Endothelial cell of umbilical vein (primary cell): ENCODE measurements around the gene CFAP69. TPM values are rescaled to one million over a fixed set of nuclear protein-coding genes. Genes with fewer than 3 reads are reported as not detected.

Source experiments
- BruUV-seq: library from RNA; stranded (reverse); fragments of 400-500 nt; replicated peaks from 2 replicates; lab custom pipeline; 2021; lab: Mats Ljungman, UMichigan
- CTCF ChIA-PET: fragments of 300-600, 350-600 bp; sonication (Branson Sonifier 250); formaldehyde crosslinking; loops from one replicate; lab custom pipeline; 2021; ENCODE audit warnings: antibody characterized with exemption, inconsistent platforms; lab: Charles Lee
- POLR2A ChIA-PET: fragments of 300-600, 350-600 bp; sonication (Branson Sonifier 250); formaldehyde crosslinking; loops from one replicate; lab custom pipeline; 2021; ENCODE audit warnings: antibody characterized with exemption, inconsistent platforms; lab: Charles Lee
- DNase-seq: peaks from one replicate; pipeline ENCODE4 v3.0.0-alpha.2; 2011; ENCODE audit warnings: low read depth, low spot score
- FAIRE-seq: peaks from 2 replicates; lab custom pipeline; 2011; peaks lifted over from hg19 to GRCh38; lab: Jason Lieb, UNC
- H2AFZ ChIP-seq: 2 replicates; pipeline ENCODE4 v1.6.0; 2012; ENCODE audit warnings: low read depth, low read length, control low read depth, inconsistent platforms
- H3K27ac ChIP-seq: 2 replicates; pipeline ENCODE4 v1.5.1; 2011; ENCODE audit warnings: low read depth, mild to moderate bottlenecking, control low read depth, low read length, moderate library complexity; ENCODE audit not compliant: insufficient read depth
- H3K27me3 ChIP-seq, 2 experiments: 2 replicates each; pipeline versions ENCODE4 v1.6.0 to v1.6.1; 2011; ENCODE audit warnings: low read length in 2 of 2, mixed read lengths in 1 of 2; ENCODE audit not compliant: control insufficient read depth in 2 of 2, insufficient read depth in 2 of 2
- H3K36me3 ChIP-seq, 2 experiments: 2 replicates in 1 of 2; 3 replicates in 1 of 2; pipeline ENCODE4 v1.5.1; 2011; ENCODE audit warnings: low read length in 2 of 2, mild to moderate bottlenecking in 1 of 2, moderate library complexity in 1 of 2; ENCODE audit not compliant: control insufficient read depth in 2 of 2, insufficient read depth in 2 of 2; ENCODE audit errors: extremely low read depth in 1 of 2
- H3K4me1 ChIP-seq: 3 replicates; pipeline ENCODE4 v1.5.1; 2011; ENCODE audit warnings: mild to moderate bottlenecking, low read length; ENCODE audit not compliant: control insufficient read depth, insufficient read depth; ENCODE audit errors: extremely low read depth
- H3K4me2 ChIP-seq: 2 replicates; pipeline ENCODE4 v1.6.1; 2011; ENCODE audit warnings: low read length, control low read depth, mixed read lengths; ENCODE audit not compliant: insufficient read depth
- H3K4me3 ChIP-seq, 3 experiments: fragments of 200-600 bp in 1 of 3; sonication (generic), shearing (Covaris generic) in 1 of 3; replicated peaks in 1 of 3; 2 replicates each; pipeline ENCODE4 v1.5.1; 2011 to 2016; ENCODE audit warnings: control low read depth in 3 of 3, low read length in 3 of 3, mild to moderate bottlenecking in 2 of 3, inconsistent platforms in 1 of 3, low read depth in 1 of 3, moderate library complexity in 1 of 3; ENCODE audit not compliant: insufficient read depth in 1 of 3
- H3K79me2 ChIP-seq: 2 replicates; pipeline ENCODE4 v1.6.0; 2012; ENCODE audit warnings: low read length, inconsistent platforms; ENCODE audit not compliant: control insufficient read depth, insufficient read depth
- H3K9ac ChIP-seq: replicated peaks from 2 replicates; pipeline ENCODE3; 2011; ENCODE audit warnings: low read length, control low read depth; ENCODE audit not compliant: insufficient read depth; ENCODE audit errors: extremely low read depth
- H3K9me1 ChIP-seq: replicated peaks from 3 replicates; pipeline ENCODE4 v1.6.0; 2011; ENCODE audit warnings: mild to moderate bottlenecking, low read length; ENCODE audit not compliant: control insufficient read depth, insufficient read depth; ENCODE audit errors: extremely low read depth
- H3K9me3 ChIP-seq: replicated peaks from 2 replicates; pipeline ENCODE4 v1.5.1; 2012; ENCODE audit warnings: low read length, inconsistent platforms; ENCODE audit not compliant: control insufficient read depth, insufficient read depth
- H4K20me1 ChIP-seq: replicated peaks from 2 replicates; pipeline ENCODE3; 2011; ENCODE audit warnings: mild to moderate bottlenecking, low read length; ENCODE audit not compliant: control insufficient read depth, insufficient read depth; ENCODE audit errors: extremely low read depth
- EZH2 ChIP-seq: IDR thresholded peaks from 2 replicates; pipeline ENCODE4 v1.6.1; 2012; ENCODE audit warnings: borderline replicate concordance, low read depth, mild to moderate bottlenecking, moderate library complexity, low read length, inconsistent platforms; ENCODE audit not compliant: severe bottlenecking
- FOS ChIP-seq: IDR thresholded peaks from 2 replicates; pipeline ENCODE4 v1.6.1; 2011; ENCODE audit warnings: mild to moderate bottlenecking, low read length, moderate library complexity, borderline replicate concordance; ENCODE audit not compliant: insufficient read depth
- GATA2 ChIP-seq: IDR thresholded peaks from 2 replicates; pipeline ENCODE4 v1.7.0; 2011; ENCODE audit warnings: low read depth, mild to moderate bottlenecking, moderate library complexity, mixed read lengths, low read length; ENCODE audit not compliant: insufficient read length, insufficient read depth
- JUN ChIP-seq: IDR thresholded peaks from 2 replicates; pipeline ENCODE4 v1.6.1; 2011; ENCODE audit warnings: borderline replicate concordance, low read depth; ENCODE audit not compliant: insufficient read length, insufficient read depth
- MYC ChIP-seq: IDR thresholded peaks from one replicate; pipeline ENCODE4 v1.6.1; 2011; ENCODE audit warnings: mild to moderate bottlenecking, low read depth, low read length
- POLR2A ChIP-seq: IDR thresholded peaks from 2 replicates; pipeline ENCODE4 v1.6.1; 2012; ENCODE audit warnings: low read depth, mild to moderate bottlenecking, control low read depth, low read length
- POLR2AphosphoS5 ChIP-seq: IDR thresholded peaks from 2 replicates; pipeline ENCODE4 v1.6.1; 2012; ENCODE audit warnings: low read depth, mild to moderate bottlenecking, control low read depth, low read length, moderate library complexity; ENCODE audit not compliant: insufficient read depth
- dilution Hi-C: fragments of 300-500 bp; cut with MboI; formaldehyde crosslinking; loops from one replicate; pipeline ENCODE4 v1.15.0; 2019; ENCODE audit warnings: low sequenced_read_pairs; ENCODE audit not compliant: extremely low pct_ligation_motif_present
- intact Hi-C: fragments of 100-400 bp; cut with micrococcal nuclease; formaldehyde crosslinking; loops from one replicate; pipeline ENCODE4 v1.10.0; 2022
- polyA plus RNA-seq, 4 experiments: library from polyadenylated mRNA; depleted of rRNA in 3 of 4; stranded (reverse) in 3 of 4; unstranded in 1 of 4; fragments of >200 nt; gene quantifications; 2 replicates each; pipeline versions ENCODE4 v1.2.1 to v1.2.3, GENCODE V29; 2011 to 2012; ENCODE audit warnings: missing spikeins in 1 of 4
- total RNA-seq: library from RNA; stranded (reverse); gene quantifications from 2 replicates; pipeline ENCODE4 v1.2.3, GENCODE V29; 2021
- TF ChIP-seq, protein P1 (sequence below): IDR thresholded peaks from 2 replicates; pipeline ENCODE4 v1.6.1; 2011; ENCODE audit not compliant: insufficient read depth, insufficient read length
- TF ChIP-seq, protein P2 (sequence below), 2 donors: IDR thresholded peaks; 1 replicate in 1 of 2; 2 replicates in 1 of 2; pipeline ENCODE4 v1.5.1; 2011; ENCODE audit warnings: low read length in 2 of 2, mild to moderate bottlenecking in 2 of 2, moderate library complexity in 2 of 2, control low read depth in 1 of 2, inconsistent platforms in 1 of 2, low read depth in 1 of 2; ENCODE audit not compliant: insufficient read depth in 1 of 2; ENCODE audit errors: extremely low read depth in 1 of 2

Gene CFAP69
- total and polyA plus RNA-seq, 2 donors (not counting 3 experiments of a cell fraction or from before 2014, with no cell fraction given), result 0.81 to 4.4 TPM

DNA sequence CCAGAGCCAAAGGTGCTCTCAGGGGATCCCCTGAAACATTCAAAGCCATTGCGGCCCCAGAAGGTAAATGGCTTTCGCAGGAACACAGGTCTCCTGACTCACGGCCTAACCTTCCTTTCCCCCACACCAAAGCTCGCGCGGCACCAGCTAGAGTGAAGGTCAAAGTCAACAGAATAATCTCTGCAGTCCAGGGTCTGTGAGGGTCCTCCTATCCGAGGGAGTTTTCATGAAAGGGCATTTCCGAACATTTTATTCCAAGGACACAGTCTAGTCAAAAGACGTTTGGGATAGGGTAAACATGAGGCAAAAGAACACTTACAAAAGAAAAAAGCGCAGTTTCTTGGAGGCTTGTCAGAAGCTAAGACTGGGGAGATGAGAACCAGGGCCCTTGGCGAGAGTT is 34.0 kb upstream of the CFAP69 start:
- CTCF ChIA-PET, result interaction anchor here (0.8 to 5.0 kb wide), 32 partner anchors 11 to 711 kb away, joined by 3 to 70 read pairs (median 5); partner anchors contain the start of gene STEAP1
- no peaks in the 10 kb centered on the region for H3K9me1 ChIP-seq
- POLR2A ChIA-PET, result interaction anchor here (1.0 to 1.6 kb wide), 3 partner anchors 38 to 57 kb away, joined by 3 to 6 read pairs (median 3); partner anchors contain the start of gene STEAP1
- BruUV-seq, result TSS peak; percentile 84
- TF ChIP-seq MYC (no peak), FOS (no peak), EZH2 (no peak)
- TF ChIP-seq, protein P1, sequence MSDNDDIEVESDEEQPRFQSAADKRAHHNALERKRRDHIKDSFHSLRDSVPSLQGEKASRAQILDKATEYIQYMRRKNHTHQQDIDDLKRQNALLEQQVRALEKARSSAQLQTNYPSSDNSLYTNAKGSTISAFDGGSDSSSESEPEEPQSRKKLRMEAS, result no peak
- peak overlapping the region; percentile 98 for H2AFZ ChIP-seq
- H3K27ac ChIP-seq, result peak overlapping the region; percentile 75
- no peaks in the 10 kb centered on the region for H3K36me3 ChIP-seq
- peak overlapping the region; percentile 55 to 85 (median 67) for H3K4me3 ChIP-seq
- no peaks in the 10 kb centered on the region for H3K9me3 ChIP-seq
- intact Hi-C loops, result loop anchor here (1.0 to 2.0 kb wide), 5 partner anchors 32 to 88 kb away; partner anchors contain the start of genes CFAP69 and STEAP1
- dilution Hi-C loops, result no loop called here
- DNase-seq (no peak), FAIRE-seq (peak; percentile 31)
- H3K27me3 ChIP-seq, result no peaks in the 10 kb centered on the region
- H4K20me1 ChIP-seq, result no peaks in the 10 kb centered on the region
- H3K79me2 ChIP-seq, result no peaks in the 10 kb centered on the region
- H3K9ac ChIP-seq, result peak overlapping the region; percentile 79
- peak overlapping the region; percentile 89 for H3K4me2 ChIP-seq
- peaks cover 12% of the 10 kb centered on the region for H3K4me1 ChIP-seq

DNA sequence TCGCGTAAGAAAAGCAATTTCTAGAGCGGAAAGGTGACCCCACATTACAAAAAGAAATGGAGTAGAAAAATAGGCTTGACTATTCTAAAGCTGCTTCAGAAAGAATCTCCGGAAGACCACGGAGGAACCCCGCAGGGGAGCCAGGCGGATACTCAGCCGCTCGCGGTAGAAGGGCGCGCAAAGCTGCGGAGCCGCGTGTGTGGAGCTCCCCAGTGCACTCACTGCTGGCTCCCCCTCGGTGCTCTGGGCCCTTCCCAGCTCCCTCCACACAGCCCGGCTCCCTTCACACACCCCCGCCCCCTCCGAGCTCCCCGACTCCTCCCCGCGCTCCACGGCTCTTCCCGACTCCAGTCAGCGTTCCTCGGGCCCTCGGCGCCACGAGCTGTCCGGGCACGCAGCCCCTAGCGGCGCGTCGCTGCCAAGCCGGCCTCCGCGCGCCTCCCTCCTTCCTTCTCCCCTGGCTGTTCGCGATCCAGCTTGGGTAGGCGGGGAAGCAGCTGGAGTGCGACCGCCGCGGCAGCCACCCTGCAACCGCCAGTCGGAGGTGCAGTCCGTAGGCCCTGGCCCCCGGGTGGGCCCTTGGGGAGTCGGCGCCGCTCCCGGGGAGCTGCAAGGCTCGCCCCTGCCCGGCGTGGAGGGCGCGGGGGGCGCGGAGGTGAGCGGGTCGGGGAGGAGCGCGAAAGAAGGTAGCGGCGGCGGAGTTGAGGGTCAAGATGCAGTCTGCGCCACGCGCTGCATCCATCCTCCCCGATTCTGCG is 33.4 kb upstream of the CFAP69 start, which contains the start of gene STEAP2:
Gene STEAP2, plus strand, starts transcription at position 350 of the 758 bp plus-strand sequence. CDS start 13,343 bp downstream, outside the sequence.
- Histone ChIP-seq H3K9ac (peak within 1 kb of the TSS; percentile 79), H3K9me1 (no peaks in the 10 kb centered on the region), H3K4me2 (peak within 1 kb of the TSS; percentile 89), H2AFZ (peak within 1 kb of the TSS; percentile 98), H3K79me2 (no peaks in the 10 kb centered on the region), H3K9me3 (no peaks in the 10 kb centered on the region), H3K4me1 (peaks cover 12% of the 10 kb centered on the region), H3K4me3 (peak within 1 kb of the TSS; percentile 63 to 85 (median 67)), H3K27me3 (no peaks in the 10 kb centered on the region), H3K36me3 (no peaks in the 10 kb centered on the region), H3K27ac (peak within 1 kb of the TSS; percentile 75), H4K20me1 (no peaks in the 10 kb centered on the region)
- ChIA-PET POLR2A (interaction anchor here (0.8 to 1.6 kb wide), 4 partner anchors 33 to 57 kb away, joined by 3 to 6 read pairs (median 4); partner anchors contain the start of gene STEAP1), CTCF (interaction anchor here (0.7 to 5.0 kb wide), 35 partner anchors 12 to 710 kb away, joined by 3 to 70 read pairs (median 5); partner anchors contain the start of gene STEAP1)
- intact Hi-C loops, result loop anchor here (1.0 to 2.0 kb wide), 7 partner anchors 15 to 200 kb away; partner anchors contain the start of genes CFAP69 and STEAP1
- DNase-seq, result peak; percentile 94
- dilution Hi-C loops, result no loop called here
- BruUV-seq, result no TSS peak
- TF ChIP-seq FOS (no peak), GATA2 (no peak), POLR2A (peak; percentile 65), JUN (no peak), POLR2AphosphoS5 (peak; percentile 83)
- TF ChIP-seq, protein P2, sequence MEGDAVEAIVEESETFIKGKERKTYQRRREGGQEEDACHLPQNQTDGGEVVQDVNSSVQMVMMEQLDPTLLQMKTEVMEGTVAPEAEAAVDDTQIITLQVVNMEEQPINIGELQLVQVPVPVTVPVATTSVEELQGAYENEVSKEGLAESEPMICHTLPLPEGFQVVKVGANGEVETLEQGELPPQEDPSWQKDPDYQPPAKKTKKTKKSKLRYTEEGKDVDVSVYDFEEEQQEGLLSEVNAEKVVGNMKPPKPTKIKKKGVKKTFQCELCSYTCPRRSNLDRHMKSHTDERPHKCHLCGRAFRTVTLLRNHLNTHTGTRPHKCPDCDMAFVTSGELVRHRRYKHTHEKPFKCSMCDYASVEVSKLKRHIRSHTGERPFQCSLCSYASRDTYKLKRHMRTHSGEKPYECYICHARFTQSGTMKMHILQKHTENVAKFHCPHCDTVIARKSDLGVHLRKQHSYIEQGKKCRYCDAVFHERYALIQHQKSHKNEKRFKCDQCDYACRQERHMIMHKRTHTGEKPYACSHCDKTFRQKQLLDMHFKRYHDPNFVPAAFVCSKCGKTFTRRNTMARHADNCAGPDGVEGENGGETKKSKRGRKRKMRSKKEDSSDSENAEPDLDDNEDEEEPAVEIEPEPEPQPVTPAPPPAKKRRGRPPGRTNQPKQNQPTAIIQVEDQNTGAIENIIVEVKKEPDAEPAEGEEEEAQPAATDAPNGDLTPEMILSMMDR (IDR thresholded peaks at IDR 0.05; ENCODE audit: extremely low read depth in 1 of 2, insufficient read depth in 1 of 2, low read depth in 1 of 2, low read length in 2 of 2), result peak; percentile 63 to 84
- peak; percentile 88 for FAIRE-seq
